HepG2 (cell line): Measurements from ENCODE around the gene ZACN. TPM values are rescaled to one million over a fixed set of nuclear protein-coding genes. Genes with fewer than 3 reads are reported as not detected.

Experiments used
- ATAC-seq: fragments of 200-7000 bp; cut with Tn5 transposase; 3 replicates; pipeline ENCODE4 v1.9.1; 2020; ENCODE audit warnings: mild to moderate bottlenecking, moderate library complexity
- BruUV-seq: library from RNA; stranded (reverse); fragments of 400-500 nt; replicated peaks from 2 replicates; lab custom pipeline; 2021; lab: Mats Ljungman, UMichigan
- CTCF ChIA-PET: fragments of 300-600 bp; formaldehyde crosslinking; extraction: SDS; loops from one replicate; lab custom pipeline; 2021; ENCODE audit warnings: low total read pairs, inconsistent platforms, low intra/inter-chr PET ratio; lab: Yijun Ruan, JAX
- POLR2A ChIA-PET: fragments of 350-600 bp; sonication (Branson Sonifier 250); formaldehyde crosslinking; loops from one replicate; lab custom pipeline; 2020; ENCODE audit warnings: antibody characterized with exemption, inconsistent platforms; lab: Yijun Ruan, JAX
- DNase-seq: peaks from one replicate; pipeline ENCODE4 v3.0.0-alpha.2; 2015; ENCODE audit warnings: low spot score
- FAIRE-seq: peaks from 3 replicates; lab custom pipeline; 2011; peaks lifted over from hg19 to GRCh38; lab: Jason Lieb, UNC
- H2AFZ ChIP-seq: one replicate; pipeline ENCODE4 v1.6.1; 2011; ENCODE audit warnings: low read length, inconsistent platforms
- H3K27ac ChIP-seq: fragments of 300-600 bp; 3 replicates; pipeline ENCODE4 v1.8.0; 2011; ENCODE audit warnings: mixed run types, mild to moderate bottlenecking, mixed read lengths, low read length, inconsistent platforms; ENCODE audit not compliant: insufficient read depth; ENCODE audit errors: extremely low read length
- H3K27me3 ChIP-seq, 2 experiments: fragments of 200-600 bp in 1 of 2; 2 replicates in 1 of 2; 3 replicates in 1 of 2; pipeline versions ENCODE4 v1.6.0 to v1.8.0; 2011; ENCODE audit warnings: low read length in 2 of 2, mild to moderate bottlenecking in 2 of 2, moderate library complexity in 2 of 2, inconsistent platforms in 1 of 2; ENCODE audit not compliant: insufficient read depth in 2 of 2, control insufficient read depth in 1 of 2
- H3K36me3 ChIP-seq, 2 experiments: fragments of 200-600 bp in 1 of 2; replicated peaks in 1 of 2; 2 replicates in 1 of 2; 3 replicates in 1 of 2; pipeline versions ENCODE4 v1.5.1 to v1.8.0; 2011; ENCODE audit warnings: low read length in 2 of 2, inconsistent platforms in 1 of 2; ENCODE audit not compliant: insufficient read depth in 2 of 2, control insufficient read depth in 1 of 2
- H3K4me1 ChIP-seq: 2 replicates; pipeline ENCODE4 v1.5.1; 2012; ENCODE audit warnings: low read length, inconsistent platforms; ENCODE audit not compliant: insufficient read depth
- H3K4me2 ChIP-seq: 2 replicates; pipeline ENCODE4 v1.6.0; 2011; ENCODE audit warnings: low read depth, low read length, inconsistent platforms
- H3K4me3 ChIP-seq, 3 experiments: fragments of 200-600 bp in 1 of 3; sonication (generic), shearing (Covaris generic) in 1 of 3; replicated peaks in 1 of 3; 2 replicates each; pipeline ENCODE4 v1.5.1; 2011 to 2016; ENCODE audit warnings: low read length in 3 of 3, inconsistent platforms in 2 of 3, low read depth in 2 of 3, mild to moderate bottlenecking in 2 of 3, control low read depth in 1 of 3, mixed read lengths in 1 of 3; ENCODE audit not compliant: insufficient read depth in 1 of 3
- H3K79me2 ChIP-seq: one replicate; pipeline ENCODE4 v1.6.1; 2011; ENCODE audit warnings: low read length, inconsistent platforms; ENCODE audit not compliant: insufficient read depth
- H3K9ac ChIP-seq: 2 replicates; pipeline ENCODE4 v1.6.0; 2011; ENCODE audit warnings: mild to moderate bottlenecking, low read depth, low read length, inconsistent platforms; ENCODE audit not compliant: insufficient read depth
- H3K9me3 ChIP-seq: 2 replicates; pipeline ENCODE4 v1.5.1; 2012; ENCODE audit warnings: mild to moderate bottlenecking, low read length
- H4K20me1 ChIP-seq: 2 replicates; pipeline ENCODE4 v1.6.0; 2011; ENCODE audit warnings: inconsistent platforms, mild to moderate bottlenecking, low read length, moderate library complexity; ENCODE audit not compliant: insufficient read depth
- ATF5 ChIP-seq: sonication (generic); formaldehyde crosslinking; IDR thresholded peaks from 2 replicates; pipeline ENCODE4 v1.4.0; 2020; ENCODE audit warnings: mild to moderate bottlenecking, low read depth, missing genetic modification reagents
- ATRX ChIP-seq: sonication (generic); formaldehyde crosslinking; IDR thresholded peaks from 2 replicates; pipeline ENCODE4 v1.4.0; 2020; ENCODE audit warnings: missing genetic modification reagents, borderline replicate concordance
- DBP ChIP-seq: sonication (generic); formaldehyde crosslinking; IDR thresholded peaks from 2 replicates; pipeline ENCODE4 v1.4.0; 2020; ENCODE audit warnings: missing genetic modification reagents; ENCODE audit errors: not compliant biosample characterization
- DR1 ChIP-seq: sonication (generic); formaldehyde crosslinking; IDR thresholded peaks from 2 replicates; pipeline ENCODE4 v1.8.0; 2021; ENCODE audit warnings: mild to moderate bottlenecking, missing genetic modification reagents, inconsistent platforms
- MYNN ChIP-seq: sonication (generic); formaldehyde crosslinking; IDR thresholded peaks from 2 replicates; pipeline ENCODE4 v1.4.0; 2020; ENCODE audit warnings: mild to moderate bottlenecking, low read depth, missing genetic modification reagents
- NFIB ChIP-seq: sonication (generic); formaldehyde crosslinking; IDR thresholded peaks from 2 replicates; pipeline ENCODE4 v1.9.0; 2021; ENCODE audit warnings: missing genetic modification reagents, mild to moderate bottlenecking, borderline replicate concordance
- PREB ChIP-seq: sonication (generic); formaldehyde crosslinking; IDR thresholded peaks from 2 replicates; pipeline ENCODE4 v1.4.0; 2020; ENCODE audit warnings: missing genetic modification reagents
- ZFP36L1 ChIP-seq: sonication (generic); formaldehyde crosslinking; IDR thresholded peaks from 2 replicates; pipeline ENCODE4 v1.8.0; 2022; ENCODE audit warnings: mild to moderate bottlenecking, missing genetic modification reagents, moderate library complexity
- ZIK1 ChIP-seq: sonication (generic); formaldehyde crosslinking; IDR thresholded peaks from 2 replicates; pipeline ENCODE4 v1.5.0; 2020; ENCODE audit warnings: mild to moderate bottlenecking, low read depth, missing genetic modification reagents, borderline replicate concordance
- ZNF180 ChIP-seq: sonication (generic); formaldehyde crosslinking; IDR thresholded peaks from 2 replicates; pipeline ENCODE4 v1.4.0; 2020; ENCODE audit warnings: low read depth, missing genetic modification reagents, borderline replicate concordance
- ZNF33B ChIP-seq: sonication (generic); formaldehyde crosslinking; IDR thresholded peaks from 2 replicates; pipeline ENCODE4 v1.5.1; 2020; ENCODE audit warnings: mild to moderate bottlenecking, missing genetic modification reagents
- WGBS: methylation state at CpG from one replicate; pipeline ENCODE4 v1.1.6; 2017; ENCODE audit warnings: low lambda C conversion rate; 5-methylcytosine and 5-hydroxymethylcytosine counted together
- in situ Hi-C: cut with HindIII; loops from 2 replicates; pipeline ENCODE4 v1.10.0; 2017; ENCODE audit warnings: low pct_unique_long_range_greater_than_20kb; ENCODE audit not compliant: extremely low pct_ligation_motif_present
- intact Hi-C: fragments of 100-400 bp; cut with micrococcal nuclease; formaldehyde crosslinking; loops from one replicate; pipeline ENCODE4 v1.10.0; 2022; ENCODE audit not compliant: unreplicated experiment
- polyA plus RNA-seq, 8 experiments: library from polyadenylated mRNA; depleted of rRNA in 3 of 8; stranded (reverse) in 7 of 8; unstranded in 1 of 8; fragments of >200 nt; fragmentation: Illumina TruSeq in 4 of 8; extraction: Trizol in 4 of 8; gene quantifications; 2 replicates each; pipeline versions ENCODE4 v1.2.1 to v1.2.3, GENCODE V29; 2011 to 2016; ENCODE audit warnings: low read depth in 4 of 8, missing spikeins in 1 of 8, mixed read lengths in 1 of 8; ENCODE audit not compliant: insufficient read depth in 1 of 8
- total RNA-seq, 5 experiments: library from RNA; depleted of rRNA; stranded (reverse); fragments of >200 nt; fragmentation: Illumina TruSeq; extraction: Trizol; gene quantifications; 2 replicates each; pipeline ENCODE4 v1.2.3, GENCODE V29; 2016; ENCODE audit warnings: low read depth in 1 of 5

The ZACN gene
- total and polyA plus RNA-seq, 2 of the 13 experiments (the other 11 are each of a cell fraction or from before 2014, with no cell fraction given), result 0.11 to 0.15 TPM

- Histone ChIP-seq H3K9me3 (no peaks in the 10 kb centered on the region), H3K4me3 (no peak overlapping the region), H3K4me2 (no peak overlapping the region), H3K36me3 (no peaks in the 10 kb centered on the region), H3K27me3 (peaks cover 0 to 10% of the 10 kb centered on the region in 2 experiments; a peak in 3 of 5 replicates)
- no peak for FAIRE-seq
- in situ Hi-C loops, result no loop called here
- DNase-seq, result no peak
- WGBS, result 39% methylated on average over 5 of the region's 5 CpGs
- BruUV-seq, result no TSS peak
- 0 out of 2 replicates have a peak, but pooled peaks have one; percentile 29 for TF ChIP-seq DR1 (CRISPR knock-in tag)
- TF ChIP-seq ATF5, result no peak
- no peak for TF ChIP-seq DBP (CRISPR knock-in tag)
- TF ChIP-seq ATRX (CRISPR knock-in tag), result no peak
- TF ChIP-seq MYNN (CRISPR knock-in tag), result no peak
- TF ChIP-seq ZFP36L1 (CRISPR knock-in tag), result no peak
- no peak for TF ChIP-seq ZIK1 (CRISPR knock-in tag)
- TF ChIP-seq ZNF180 (CRISPR knock-in tag), result no peak
- peak; percentile 79; the same call in 1 of the 2 replicates for TF ChIP-seq NFIB (CRISPR knock-in tag)
- no peak for TF ChIP-seq PREB (CRISPR knock-in tag)
- no peak for TF ChIP-seq ZNF33B (CRISPR knock-in tag)
- TF ChIP-seq, all 625 proteins: peak for 2
- H3K27ac ChIP-seq, result no peak overlapping the region
- no peaks in the 10 kb centered on the region for H3K79me2 ChIP-seq
- POLR2A ChIA-PET, result interaction anchor here (0.8 to 2.8 kb wide), 2 partner anchors 9 to 13 kb away, joined by 4 to 13 read pairs; no protein-coding TSS in a partner anchor
- no peaks in the 10 kb centered on the region for H4K20me1 ChIP-seq
- ATAC-seq, result no peak
- CTCF ChIA-PET, result interaction anchor here (1.3 to 5.1 kb wide), 3 partner anchors 29 to 154 kb away, joined by 4 to 35 read pairs (median 11); no protein-coding TSS in a partner anchor
- intact Hi-C loops, result no loop called here
- H3K9ac ChIP-seq, result no peak overlapping the region
- H2AFZ ChIP-seq, result no peak overlapping the region
- peaks cover 17% of the 10 kb centered on the region for H3K4me1 ChIP-seq
Observed at GRCh38 chr17:76125391-76125675, 46.4 kb downstream of the ZACN start.
